ENCODE measurements around the gene IGLON5.

GRCh38 chr19:51371186-51371690 lies 59.8 kb downstream of the IGLON5 start:
- TF ChIP-seq POLR2A (IDR thresholded peaks at IDR 0.05; ENCODE audit: extremely low read depth, insufficient read length) (no peak), CTCF (IDR thresholded peaks at IDR 0.05; ENCODE audit: low read depth, low read length) (no peak), MAX (IDR thresholded peaks at IDR 0.05; ENCODE audit: low read depth, low read length) (no peak)

Data from NB4 (cell line).